K562 treated with DMSO at 1 percent for 24 hours (cell line): Measurements from ENCODE around the gene ZNF552. TPM values are rescaled to one million over a fixed set of nuclear protein-coding genes. Genes with fewer than 3 reads are reported as not detected.

ENCODE experiments used
- total RNA-seq: library from RNA; unstranded; fragments of 300-600 nt; gene quantifications from 2 replicates; pipeline ENCODE4 v1.2.3, GENCODE V29; 2022; ENCODE audit warnings: low read depth; ENCODE audit not compliant: insufficient read depth

The ZNF552 gene
- 4.8 TPM in 2 replicates for total RNA-seq

DNA sequence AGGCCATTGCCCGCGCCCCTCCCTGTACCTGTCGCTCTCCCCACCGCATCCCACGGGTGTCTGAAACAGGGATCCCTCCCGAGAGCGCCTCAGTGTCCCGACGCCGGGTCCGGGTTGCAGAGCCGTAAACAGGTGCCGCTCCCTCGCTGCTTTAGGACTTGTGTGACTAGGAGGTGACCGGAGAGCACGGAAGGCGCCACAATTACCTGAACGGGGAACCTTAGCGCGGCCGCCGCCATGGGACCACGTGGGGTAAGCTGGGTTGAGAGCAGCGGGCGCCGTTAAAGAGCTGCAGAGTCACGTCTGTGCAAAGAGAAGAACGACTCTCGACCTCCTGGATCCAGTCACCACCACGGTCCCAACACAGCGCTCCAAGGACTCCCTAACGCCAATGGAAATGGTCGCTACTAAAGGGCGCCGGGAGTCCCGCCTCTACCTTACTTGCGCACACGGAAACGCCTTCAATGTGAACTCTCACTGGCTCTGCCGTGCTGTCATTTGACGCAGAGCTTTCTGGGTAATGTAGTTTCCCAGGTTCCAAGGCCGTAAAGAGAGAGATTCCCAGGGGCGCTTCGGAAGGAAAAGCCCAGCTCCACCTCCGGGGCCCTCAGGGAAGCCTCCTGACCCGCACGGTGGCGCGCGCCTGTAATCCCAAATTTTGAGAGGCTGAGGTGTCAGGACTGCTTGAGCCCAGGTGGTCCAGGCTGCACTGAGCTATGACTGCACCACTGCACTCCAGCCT is at the start of gene ZNF552:
ZNF552 (minus strand) TSS at position 409 of the 742 bp plus-strand sequence; CDS start at position 239, 170 bp downstream.

DNA sequence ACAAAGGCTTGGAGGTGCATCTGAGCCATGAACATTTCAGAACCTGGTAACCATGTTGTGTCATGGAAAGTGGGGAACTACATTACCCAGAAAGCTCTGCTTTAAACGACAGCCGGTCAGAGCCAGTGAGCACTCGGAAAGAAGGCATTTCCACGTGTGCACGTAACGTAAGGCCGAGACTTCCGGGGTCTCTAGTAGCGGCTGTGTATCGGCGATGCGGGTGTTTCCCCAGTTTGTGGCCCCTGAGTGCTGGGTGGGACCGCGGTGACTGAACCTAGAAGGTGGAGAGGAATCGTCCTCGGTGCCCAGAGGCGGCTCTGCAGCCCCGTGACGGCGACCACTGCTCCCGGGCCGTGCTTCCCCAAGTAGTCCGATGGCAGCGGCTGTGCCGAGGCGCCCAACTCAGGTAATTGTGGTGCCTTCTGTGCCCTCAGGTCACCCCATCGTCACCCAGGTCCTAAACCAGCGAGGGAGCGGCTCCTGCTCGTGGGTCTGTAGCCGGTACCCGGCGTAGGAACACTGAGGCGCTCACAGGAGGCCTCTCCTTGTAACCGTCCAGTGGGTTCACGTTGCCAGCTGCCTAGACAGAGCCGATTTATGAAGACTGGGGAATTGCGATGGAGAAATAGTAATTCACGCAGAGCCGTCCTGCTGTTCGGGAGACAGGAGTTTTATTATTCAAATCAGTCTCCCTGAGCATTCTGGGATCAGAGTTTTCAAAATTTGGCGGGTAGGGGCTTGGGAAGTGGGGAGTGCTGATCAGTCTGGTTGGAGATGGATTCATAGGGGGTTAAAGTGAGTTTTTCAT is 35.2 kb upstream of the ZNF552 start, which contains the start of gene ZNF587:
ZNF587 (plus strand) TSS at position 194 of the 808 bp plus-strand sequence; CDS start at position 374, 180 bp downstream.

DNA sequence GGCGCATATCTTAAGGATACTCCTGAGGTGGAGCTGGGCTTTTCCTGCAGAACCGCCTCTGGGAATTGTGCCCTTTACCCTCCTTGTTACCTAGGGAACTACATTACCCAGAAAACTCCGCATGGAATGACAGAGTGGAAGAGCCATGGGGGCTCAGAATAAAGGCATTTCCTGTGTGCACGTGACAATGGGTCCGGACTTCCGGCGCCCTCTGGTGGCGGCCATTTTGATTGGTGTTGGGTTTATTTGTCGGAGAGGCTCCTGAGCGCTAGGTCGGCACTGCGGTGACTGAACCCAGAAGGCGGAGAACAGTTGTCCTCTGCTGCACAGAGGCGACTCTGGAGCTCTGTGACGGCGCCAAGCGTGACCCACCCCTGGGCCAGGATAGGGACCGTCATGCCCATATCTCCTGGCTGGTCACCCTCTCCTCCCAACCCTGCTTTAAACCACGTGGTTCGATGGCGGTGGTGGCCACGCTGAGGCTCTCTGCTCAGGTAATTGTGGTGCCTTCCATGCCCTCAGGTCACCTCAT is 15.4 kb upstream of the ZNF552 start, which contains the start of gene ZNF587B:
ZNF587B (plus strand) TSS at position 229 of the 532 bp plus-strand sequence; CDS start at position 459, 230 bp downstream.

DNA sequence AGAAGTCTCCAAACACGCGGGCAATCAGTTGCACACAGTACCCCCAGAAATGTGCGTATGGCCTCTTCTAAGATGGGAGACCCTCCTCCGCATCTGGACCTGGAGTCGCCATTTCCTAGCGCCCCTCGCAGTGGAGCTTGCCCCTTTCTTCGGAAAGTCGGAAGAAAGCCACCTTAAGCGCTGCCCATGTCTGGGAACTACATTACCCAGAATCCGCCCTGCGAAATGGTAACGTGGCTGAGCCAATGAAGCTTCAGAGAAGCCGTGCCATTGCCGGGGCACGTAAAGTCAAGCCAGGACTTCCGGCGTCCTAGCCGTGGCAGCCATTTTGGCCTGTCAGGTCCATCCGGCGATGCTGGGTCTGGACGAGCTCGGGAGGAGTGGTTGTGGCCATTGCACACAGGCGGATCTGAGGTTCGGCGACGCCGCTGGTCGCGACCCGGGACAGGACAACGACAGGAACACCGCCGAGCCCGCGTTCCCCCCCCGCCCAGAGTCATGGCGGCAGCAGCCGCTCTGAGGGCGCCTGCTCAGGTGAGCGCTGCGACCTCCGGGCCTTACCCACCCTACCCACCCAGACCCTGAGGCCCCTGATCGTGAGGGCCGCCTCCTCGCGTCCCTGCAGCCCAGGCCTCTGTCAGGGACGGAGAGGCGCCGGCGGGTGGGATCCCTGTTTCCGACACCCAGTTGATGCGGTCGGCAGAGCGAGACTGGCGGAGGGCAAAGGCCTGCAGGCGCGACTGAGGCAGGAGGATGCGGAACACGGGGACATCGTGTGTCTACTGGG is 45.2 kb downstream of the ZNF552 start, which contains the start of gene ZNF586:
ZNF586 (plus strand) TSS at position 332 of the 787 bp plus-strand sequence; CDS start at position 499, 167 bp downstream.

Other genes with a start within 250 kb of the ZNF552 start
- gene ZNF416, start 236.0 kb downstream of the ZNF552 start, total RNA-seq = 0.96 and 2.2 TPM in 2 replicates
- gene ZIK1, start 230.8 kb downstream of the ZNF552 start, total RNA-seq = 0.41 and 0.73 TPM in 2 replicates
- 3.5 and 10.0 TPM in 2 replicates for gene ZNF530, start 215.0 kb downstream of the ZNF552 start, total RNA-seq
- gene ZNF134, start 200.7 kb downstream of the ZNF552 start, total RNA-seq = 6.7 and 7.0 TPM in 2 replicates
- gene ZNF211, start 181.7 kb downstream of the ZNF552 start, total RNA-seq = 7.8 and 9.8 TPM in 2 replicates
- gene ZSCAN4, start 146.0 kb downstream of the ZNF552 start, total RNA-seq = not detected in 2 replicates
- 2.8 and 3.5 TPM in 2 replicates for gene ZNF551, start 132.9 kb downstream of the ZNF552 start, total RNA-seq
- gene ZNF154, start 105.7 kb downstream of the ZNF552 start, total RNA-seq = not detected in 2 replicates
- 1.8 and 2.9 TPM in 2 replicates for gene ZNF671, start 87.3 kb downstream of the ZNF552 start, total RNA-seq
- gene ZNF776, start 68.1 kb downstream of the ZNF552 start, total RNA-seq = 7.1 and 8.3 TPM in 2 replicates
- gene ZNF586, start 45.2 kb downstream of the ZNF552 start, total RNA-seq = 2.1 and 5.2 TPM in 2 replicates
- 2.4 and 3.1 TPM in 2 replicates for gene ZNF587B, start 15.4 kb upstream of the ZNF552 start, total RNA-seq
- 6.6 and 7.5 TPM in 2 replicates for gene ZNF587, start 34.9 kb upstream of the ZNF552 start, total RNA-seq
- 2.6 and 2.7 TPM in 2 replicates for gene ZNF814, start 74.1 kb upstream of the ZNF552 start, total RNA-seq
- gene ZNF417, start 101.7 kb upstream of the ZNF552 start, total RNA-seq = 2.5 and 3.2 TPM in 2 replicates
- gene ZNF418, start 120.5 kb upstream of the ZNF552 start, total RNA-seq = 0.67 TPM in 1 of 2 replicates, not detected in the other
- gene ZNF256, start 132.8 kb upstream of the ZNF552 start, total RNA-seq = 0.14 TPM in 1 of 2 replicates, not detected in the other
- not detected in 2 replicates for gene C19orf18, start 159.6 kb upstream of the ZNF552 start, total RNA-seq
- 0.90 and 1.2 TPM in 2 replicates for gene ZNF606, start 187.9 kb upstream of the ZNF552 start, total RNA-seq
- gene ZSCAN1, start 219.1 kb upstream of the ZNF552 start, total RNA-seq = not detected in 2 replicates
- gene ZNF135, start 244.4 kb upstream of the ZNF552 start, total RNA-seq = 0.14 and 0.32 TPM in 2 replicates